Stimulated activated CD8-positive, alpha-beta memory T cell treated with anti-CD3 and anti-CD28 coated beads, Interleukin-2, amount 100 ng/mL, for 1 hour (primary cell): ENCODE data around the gene GLT8D1.
A peak's percentile ranks its signal among the peaks of the same experiment; 100 is the strongest.
"Not testable (repeated sequence)": the region's sequence is repeated elsewhere in the genome, so short reads cannot be mapped to it uniquely, and the experiment has no call there.

Source experiments
- DNase-seq, 2 donors: peaks; one replicate each; pipeline ENCODE4 v3.0.0-alpha.2; 2020; ENCODE audit warnings: low read depth in 2 of 2

GLT8D1 gene

GRCh38 chr3:52705688-52706686 lies at the start of gene GLT8D1, which contains the start of gene SPCS1:
Gene GLT8D1, minus strand, starts transcription at chr3:52705791. Its CDS starts 5,331 bp downstream, at chr3:52700460.
Gene SPCS1, plus strand, starts transcription at chr3:52706106. Its CDS starts 141 bp downstream, at chr3:52706247.
- DNase-seq = peak; percentile 72 to 73

- DNase-seq = no peak
These were observed 48.8 kb upstream of the GLT8D1 start for GRCh38 chr3:52754373-52754772.

- DNase-seq = no peak
These were observed 46.6 kb upstream of the GLT8D1 start for GRCh38 chr3:52752045-52752660.

- DNase-seq = no peak
These were observed 38.1 kb upstream of the GLT8D1 start for GRCh38 chr3:52743721-52744120.

- DNase-seq = no peak
These were observed 37.6 kb upstream of the GLT8D1 start for GRCh38 chr3:52743152-52743551.

GRCh38 chr3:52742418-52743041 lies 36.9 kb upstream of the GLT8D1 start:
- no peak for DNase-seq

GRCh38 chr3:52739730-52740129 lies 34.1 kb upstream of the GLT8D1 start:
- DNase-seq = no peak

- no peak for DNase-seq
These were observed 27.8 kb upstream of the GLT8D1 start for GRCh38 chr3:52733256-52733891.

- DNase-seq = no peak
These were observed 26.0 kb upstream of the GLT8D1 start for GRCh38 chr3:52731590-52731989.

- DNase-seq = no peak
These were observed 25.1 kb upstream of the GLT8D1 start for GRCh38 chr3:52730681-52731080.

GRCh38 chr3:52728753-52729152 lies 23.2 kb upstream of the GLT8D1 start:
- not testable (repeated sequence) for DNase-seq

- DNase-seq = no peak
These were observed 18.9 kb upstream of the GLT8D1 start for GRCh38 chr3:52724511-52724910.

GRCh38 chr3:52723935-52724334 lies 18.3 kb upstream of the GLT8D1 start:
- no peak for DNase-seq

- no peak for DNase-seq
These were observed 16.9 kb upstream of the GLT8D1 start for GRCh38 chr3:52722491-52722890.

- no peak for DNase-seq
These were observed 16.1 kb upstream of the GLT8D1 start for GRCh38 chr3:52721730-52722008.

GRCh38 chr3:52721002-52721729 lies 15.6 kb upstream of the GLT8D1 start:
- no peak for DNase-seq

GRCh38 chr3:52719618-52720017 lies 14.0 kb upstream of the GLT8D1 start:
- DNase-seq = no peak

- no peak for DNase-seq
These were observed 10.2 kb upstream of the GLT8D1 start for GRCh38 chr3:52715714-52716305.

- DNase-seq = no peak
These were observed 9.0 kb upstream of the GLT8D1 start for GRCh38 chr3:52714335-52715302.
